LoVo (cell line): ENCODE data around the gene KIF18B.

ENCODE experiments used
- DNase-seq: peaks from one replicate; pipeline ENCODE4 v3.0.0-alpha.2; 2016; ENCODE audit warnings: low spot score

Gene KIF18B

GRCh38 chr17:44875761-44876160, 71.8 kb downstream of the KIF18B start:
- no peak for DNase-seq
